Measurements from ENCODE around the gene ABR. TPM values are rescaled to one million over a fixed set of nuclear protein-coding genes. Genes with fewer than 3 reads are reported as not detected.
"Not testable (repeated sequence)": the region's sequence is repeated elsewhere in the genome, so short reads cannot be mapped to it uniquely, and the experiment has no call there.

The ABR gene
- polyA plus RNA-seq, 3 donors: 49.5 to 55.2 (median 52.0) TPM

GRCh38 chr17:1202291-1202690 is 22.5 kb upstream of the ABR start:
- DNase-seq (ENCODE audit: low read depth in 3 of 3, low spot score in 2 of 3): no peak

GRCh38 chr17:1201132-1201702 is 21.4 kb upstream of the ABR start:
- no peak for DNase-seq (ENCODE audit: low read depth in 3 of 3, low spot score in 2 of 3)

- DNase-seq (ENCODE audit: low read depth in 3 of 3, low spot score in 2 of 3): not testable (repeated sequence)
Observed at GRCh38 chr17:1199271-1199743, 19.5 kb upstream of the ABR start.

- no peak for DNase-seq (ENCODE audit: low read depth in 3 of 3, low spot score in 2 of 3)
Observed at GRCh38 chr17:1197781-1198490, 18.2 kb upstream of the ABR start.

- DNase-seq (ENCODE audit: low read depth in 3 of 3, low spot score in 2 of 3): no peak
Observed at GRCh38 chr17:1197379-1197778, 17.6 kb upstream of the ABR start.

- DNase-seq (ENCODE audit: low read depth in 3 of 3, low spot score in 2 of 3): no peak
Observed at GRCh38 chr17:1196946-1197345, 17.2 kb upstream of the ABR start.

- no peak for DNase-seq (ENCODE audit: low read depth in 3 of 3, low spot score in 2 of 3)
Observed at GRCh38 chr17:1192911-1193699, 13.3 kb upstream of the ABR start.

- no peak for DNase-seq (ENCODE audit: low read depth in 3 of 3, low spot score in 2 of 3)
Observed at GRCh38 chr17:1190751-1191331, 11.1 kb upstream of the ABR start.

GRCh38 chr17:1188812-1189504 is 9.2 kb upstream of the ABR start:
- no peak for DNase-seq (ENCODE audit: low read depth in 3 of 3, low spot score in 2 of 3)

GRCh38 chr17:1186923-1187771 is 7.4 kb upstream of the ABR start:
- DNase-seq (ENCODE audit: low read depth in 3 of 3, low spot score in 2 of 3): peak in 1 of 3 donors; percentile 70

GRCh38 chr17:1186214-1186820 is 6.5 kb upstream of the ABR start:
- DNase-seq (ENCODE audit: low read depth in 3 of 3, low spot score in 2 of 3): no peak

GRCh38 chr17:1183171-1183873 is 3.5 kb upstream of the ABR start:
- no peak for DNase-seq (ENCODE audit: low read depth in 3 of 3, low spot score in 2 of 3)

- no peak for DNase-seq (ENCODE audit: low read depth in 3 of 3, low spot score in 2 of 3)
Observed at GRCh38 chr17:1182811-1183170, 3.0 kb upstream of the ABR start.

- no peak for DNase-seq (ENCODE audit: low read depth in 3 of 3, low spot score in 2 of 3)
Observed at GRCh38 chr17:1181753-1182137, 2.0 kb upstream of the ABR start.

- no peak for DNase-seq (ENCODE audit: low read depth in 3 of 3, low spot score in 2 of 3)
Observed at GRCh38 chr17:1180958-1181752, 1.4 kb upstream of the ABR start.

- no peak for DNase-seq (ENCODE audit: low read depth in 3 of 3, low spot score in 2 of 3)
Observed at GRCh38 chr17:1179112-1179817, 516 bp downstream of the ABR start.

- DNase-seq (ENCODE audit: low read depth in 3 of 3, low spot score in 2 of 3): no peak
Observed at GRCh38 chr17:1177016-1177700, 2.6 kb downstream of the ABR start.

Data from right renal cortex interstitium (tissue), 3 donors.